ENCODE data around the gene NXF1. TPM values are rescaled to one million over a fixed set of nuclear protein-coding genes. Genes with fewer than 3 reads are reported as not detected.
A peak's percentile ranks its signal among the peaks of the same experiment; 100 is the strongest.

The NXF1 gene
- total and polyA plus RNA-seq, 2 of the 8 experiments (the other 6 are each of a cell fraction or from before 2014, with no cell fraction given): 48.1 to 49.8 TPM

DNA sequence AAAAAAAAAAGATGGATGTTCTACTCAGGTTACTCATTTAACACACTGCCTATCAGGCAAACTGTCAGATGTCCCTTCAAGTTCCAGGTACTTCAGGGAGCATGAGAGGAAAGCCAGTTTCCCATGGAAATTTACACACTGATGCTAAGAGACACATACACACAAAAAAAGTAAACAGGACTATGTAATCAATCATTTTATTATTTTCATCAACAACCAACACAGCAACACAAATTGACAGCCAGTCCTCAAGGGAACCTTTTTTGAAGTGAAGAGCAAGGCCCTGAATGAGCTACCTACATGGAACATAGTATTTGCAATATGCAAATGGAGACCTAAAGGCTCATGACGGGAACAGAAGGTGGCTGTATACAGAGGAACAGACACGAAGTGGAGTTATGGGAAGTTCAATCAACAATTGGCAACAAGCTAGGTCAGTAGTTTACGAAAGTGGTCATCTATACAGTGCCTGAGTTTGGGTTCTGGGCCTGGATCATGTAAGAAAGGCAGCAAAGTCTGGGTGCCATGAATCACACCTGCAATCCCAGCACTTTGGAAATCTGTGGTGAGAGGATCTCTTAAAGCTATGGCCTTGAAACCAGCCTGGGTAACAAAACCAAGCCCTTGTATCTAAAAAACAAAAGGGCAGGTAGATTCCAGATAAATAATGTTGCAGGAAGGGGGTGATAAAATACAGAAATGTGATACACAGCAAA is 46.7 kb upstream of the NXF1 start:
- CTCF ChIA-PET (ENCODE audit: partially characterized antibody): interaction anchor here (0.6 to 3.6 kb wide), 4 partner anchors 10 to 65 kb away, joined by 3 to 9 read pairs (median 3); partner anchors contain the start of gene TMEM179B
- Histone ChIP-seq H3K4ac (replicated peaks; ENCODE audit: insufficient read length, low read depth, low read length) (no peak overlapping the region), H2AK5ac (ENCODE audit: low read depth, low read length) (no peak overlapping the region), H3K23ac (ENCODE audit: insufficient read length) (no peak overlapping the region), H2BK15ac (ENCODE audit: low read length) (no peak overlapping the region), H3K4me2 (ENCODE audit: insufficient read depth in 1 of 2, low read depth in 2 of 2, low read length in 2 of 2) (peak overlapping the region in 1 of 2 experiments; percentile 84; a peak in 2 of 4 replicates), H3K27me3 (replicated peaks in 1 of 4; ENCODE audit: control insufficient read depth in 3 of 4, extremely low read depth in 1 of 4, insufficient read depth in 3 of 4, low read length in 3 of 4) (no peaks in the 10 kb centered on the region), H3K79me2 (ENCODE audit: control insufficient read depth in 1 of 2, insufficient read depth in 2 of 2, low read length in 2 of 2) (peaks cover 34 to 45% of the 10 kb centered on the region in 2 experiments), H3K9ac (replicated peaks in 1 of 4; ENCODE audit: extremely low read depth in 1 of 4, low read depth in 3 of 4, low read length in 3 of 4) (peak overlapping the region in 2 of 4 experiments; percentile 5 to 43; a peak in 3 of 7 replicates), H4K5ac (ENCODE audit: insufficient read length, low read depth, low read length) (no peak overlapping the region), H3K23me2 (ENCODE audit: low read depth, low read length) (peaks cover 10% of the 10 kb centered on the region; the same call in 1 of the 2 replicates), H4K8ac (ENCODE audit: extremely low read depth, insufficient read depth, low read length) (no peak overlapping the region), H3K18ac (ENCODE audit: extremely low read depth, low read length) (no peak overlapping the region), H3K4me3 (ENCODE audit: extremely low read depth in 1 of 4, insufficient read depth in 2 of 4, low read depth in 3 of 4, low read length in 4 of 4) (peak overlapping the region in 2 of 4 experiments; percentile 9 to 94; a peak in 3 of 8 replicates), H3K4me1 (replicated peaks in 1 of 4; ENCODE audit: control insufficient read depth in 3 of 4, insufficient read depth in 4 of 4, low read length in 3 of 4) (peaks cover 2 to 6% (median 4%) of the 10 kb centered on the region in 4 experiments; a peak in 4 of 7 replicates), H2AFZ (ENCODE audit: low read length) (no peak overlapping the region), H4K20me1 (replicated peaks in 1 of 2; ENCODE audit: control insufficient read depth in 1 of 2, insufficient read depth in 2 of 2, low read length in 2 of 2) (peaks cover 4 to 28% of the 10 kb centered on the region in 2 experiments), H3K56ac (replicated peaks; ENCODE audit: insufficient read length, low read depth, low read length) (no peak overlapping the region), H3K14ac (ENCODE audit: insufficient read length) (no peak overlapping the region), H4K91ac (replicated peaks; ENCODE audit: insufficient read length, low read length) (no peak overlapping the region), H3K27ac (ENCODE audit: low read depth, low read length) (peak overlapping the region; percentile 17; the same call in 1 of the 2 replicates), H2BK20ac (ENCODE audit: low read length) (no peak overlapping the region), H3K79me1 (ENCODE audit: low read depth, low read length) (peaks cover 5% of the 10 kb centered on the region; the same call in 1 of the 2 replicates), H2BK12ac (ENCODE audit: low read depth, low read length) (no peak overlapping the region), H3K9me3 (ENCODE audit: insufficient read depth in 2 of 2, low read depth in 1 of 2, low read length in 1 of 2) (no peaks in the 10 kb centered on the region), H2BK5ac (ENCODE audit: low read depth, low read length) (no peak overlapping the region), H2BK120ac (replicated peaks; ENCODE audit: low read depth, low read length) (no peak overlapping the region), H3K36me3 (ENCODE audit: control insufficient read depth in 2 of 4, insufficient read depth in 4 of 4, low read length in 3 of 4) (peaks cover 32 to 40% (median 37%) of the 10 kb centered on the region in 4 experiments)
- FAIRE-seq (no peak), DNase-seq (ENCODE audit: low read depth in 1 of 2, low spot score in 2 of 2) (no peak)
- POLR2A ChIA-PET (ENCODE audit: partially characterized antibody): interaction anchor here (0.6 to 20.0 kb wide), 32 partner anchors 9 to 1941 kb away, joined by 3 to 2104 read pairs (median 5); partner anchors contain the start of genes BSCL2, C11orf98, CSKMT and GNG3
- WGBS, 2 experiments (ENCODE audit: extremely low coverage in 1 of 2, insufficient coverage in 1 of 2, insufficient read length in 1 of 2, insufficient replicate concordance in 2 of 2, low coverage in 1 of 2, low lambda C conversion rate in 2 of 2, missing lambda C conversion rate in 1 of 2): 77% methylated on average over 3 of the region's 3 CpGs; no CpG with 5 or more reads in 1 of the 2 experiments
- TF ChIP-seq RXRA (IDR thresholded peaks at IDR 0.05; ENCODE audit: insufficient read depth, low read depth, low read length) (no peak), POLR2AphosphoS5 (IDR thresholded peaks at IDR 0.05; ENCODE audit: low read depth, low read length) (peak; percentile 94), SUZ12 (IDR thresholded peaks at IDR 0.05; ENCODE audit: low read length) (no peak), SIN3A (conservative IDR thresholded peaks at IDR 0.05 in 1 of 2, IDR thresholded peaks at IDR 0.05 in 1 of 2; ENCODE audit: low read depth in 1 of 2, low read length in 2 of 2) (peak in 1 of 2 experiments; percentile 12; a peak in 1 of 4 replicates), BACH1 (IDR thresholded peaks at IDR 0.05; ENCODE audit: low read length) (no peak), KDM1A (IDR thresholded peaks at IDR 0.05; ENCODE audit: borderline replicate concordance, low read length) (no peak), POLR2A (IDR thresholded peaks at IDR 0.05; ENCODE audit: control extremely low read depth in 1 of 2, low read depth in 2 of 2, low read length in 2 of 2) (peak; percentile 60 to 81), TAF1 (IDR thresholded peaks at IDR 0.05; ENCODE audit: low read depth, low read length) (no peak), NRF1 (IDR thresholded peaks at IDR 0.05; ENCODE audit: low read depth, low read length) (no peak)
- TF ChIP-seq, protein P1, sequence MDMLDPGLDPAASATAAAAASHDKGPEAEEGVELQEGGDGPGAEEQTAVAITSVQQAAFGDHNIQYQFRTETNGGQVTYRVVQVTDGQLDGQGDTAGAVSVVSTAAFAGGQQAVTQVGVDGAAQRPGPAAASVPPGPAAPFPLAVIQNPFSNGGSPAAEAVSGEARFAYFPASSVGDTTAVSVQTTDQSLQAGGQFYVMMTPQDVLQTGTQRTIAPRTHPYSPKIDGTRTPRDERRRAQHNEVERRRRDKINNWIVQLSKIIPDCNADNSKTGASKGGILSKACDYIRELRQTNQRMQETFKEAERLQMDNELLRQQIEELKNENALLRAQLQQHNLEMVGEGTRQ (IDR thresholded peaks at IDR 0.05; ENCODE audit: low read length): 0 out of 2 replicates have a peak, but pooled peaks have one; percentile 2

Data from H1 (cell line).